ENCODE data around the gene PABPN1L.

- no peak for TF ChIP-seq EZH2phosphoT487 (conservative IDR thresholded peaks at IDR 0.05; ENCODE audit: low read length)
- no peak for TF ChIP-seq CTCF (IDR thresholded peaks at IDR 0.05; ENCODE audit: insufficient read depth, low read length, poor library complexity, severe bottlenecking)
Observed at GRCh38 chr16:88913001-88913612, 46.6 kb upstream of the PABPN1L start.
